Activated CD8-positive, alpha-beta T cell treated with anti-CD3 and anti-CD28 coated beads for 36 hours (primary cell): ENCODE data around the gene SEMA4C. TPM values are rescaled to one million over a fixed set of nuclear protein-coding genes. Genes with fewer than 3 reads are reported as not detected.

ENCODE experiments used
- ATAC-seq: fragments of 200-7000 bp; cut with Tn5 transposase; one replicate; pipeline ENCODE4 v1.10.0; 2021; ENCODE audit warnings: mild to moderate bottlenecking, moderate library complexity
- CTCF ChIA-PET: fragments of 350-600 bp; sonication (Branson Sonifier 250); formaldehyde crosslinking; loops from one replicate; lab custom pipeline; 2021; ENCODE audit warnings: antibody characterized with exemption; lab: Charles Lee
- POLR2A ChIA-PET: fragments of 350-600 bp; sonication (Branson Sonifier 250); formaldehyde crosslinking; loops from one replicate; lab custom pipeline; 2021; ENCODE audit warnings: antibody characterized with exemption; lab: Charles Lee
- DNase-seq: peaks from one replicate; pipeline ENCODE4 v3.0.0-alpha.2; 2020
- H3K27ac Mint-ChIP-seq: one replicate; pipeline ENCODE4 v1.8.0; 2021; ENCODE audit warnings: mild to moderate bottlenecking, mixed read lengths
- H3K27me3 Mint-ChIP-seq: one replicate; pipeline ENCODE4 v1.8.0; 2021; ENCODE audit warnings: mixed read lengths
- H3K36me3 Mint-ChIP-seq: one replicate; pipeline ENCODE4 v1.8.0; 2021; ENCODE audit warnings: low read depth, mixed read lengths
- H3K4me1 Mint-ChIP-seq: one replicate; pipeline ENCODE4 v1.8.0; 2021; ENCODE audit warnings: low read depth, mixed read lengths
- H3K4me3 Mint-ChIP-seq: one replicate; pipeline ENCODE4 v1.8.0; 2021; ENCODE audit warnings: mild to moderate bottlenecking, moderate library complexity, mixed read lengths
- H3K9me3 Mint-ChIP-seq: one replicate; pipeline ENCODE4 v1.8.0; 2021; ENCODE audit warnings: mixed read lengths
- CTCF ChIP-seq: fragments of 200-600 bp; IDR thresholded peaks from one replicate; pipeline ENCODE4 v1.8.0; 2022; ENCODE audit warnings: antibody characterized with exemption, mild to moderate bottlenecking
- intact Hi-C: fragments of 100-400 bp; cut with micrococcal nuclease; formaldehyde crosslinking; loops from one replicate; pipeline ENCODE4 v1.10.0; 2022
- total RNA-seq, 2 experiments: library from RNA; stranded (reverse); gene quantifications; one replicate each; pipeline ENCODE4 v1.2.3, GENCODE V29; 2021

The SEMA4C gene
- total RNA-seq, 2 experiments from 2014 or later: 10.4 to 12.4 TPM

- Mint-ChIP-seq H3K36me3 (peaks cover 25% of the 10 kb centered on the region), H3K4me1 (peaks cover 29% of the 10 kb centered on the region), H3K27me3 (no peaks in the 10 kb centered on the region), H3K27ac (peak overlapping the region; percentile 78), H3K4me3 (peak overlapping the region; percentile 84), H3K9me3 (no peaks in the 10 kb centered on the region)
- ATAC-seq: no peak
- ChIA-PET CTCF (interaction anchor here (0.6 to 7.0 kb wide), 43 partner anchors 9 to 255 kb away, joined by 3 to 147 read pairs (median 7); partner anchors contain the start of genes ANKRD23, ANKRD36, CNNM3 and CNNM4), POLR2A (interaction anchor here (0.7 to 3.7 kb wide), 27 partner anchors 8 to 239 kb away, joined by 3 to 30 read pairs (median 4); partner anchors contain the start of genes ANKRD23, CNNM3, CNNM4 and SEMA4C)
- no peak for TF ChIP-seq CTCF
- peak; percentile 59 for DNase-seq
- intact Hi-C loops: no loop called here
These were observed 12.9 kb downstream of the SEMA4C start for GRCh38 chr2:96856776-96857666.

- Mint-ChIP-seq H3K4me3 (no peak overlapping the region), H3K9me3 (no peaks in the 10 kb centered on the region), H3K27me3 (no peaks in the 10 kb centered on the region), H3K4me1 (peaks cover 16% of the 10 kb centered on the region), H3K36me3 (peaks cover 25% of the 10 kb centered on the region), H3K27ac (no peak overlapping the region)
- no peak for DNase-seq
- ChIA-PET POLR2A (interaction anchor here (0.6 to 0.9 kb wide), 2 partner anchors 10 to 301 kb away, joined by 3 read pairs; partner anchors contain the start of gene ANKRD23), CTCF (interaction anchor here (1.4 to 2.5 kb wide), 2 partner anchors 10 to 98 kb away, joined by 3 to 22 read pairs; partner anchors contain the start of gene ANKRD23)
- no peak for TF ChIP-seq CTCF
- no peak for ATAC-seq
- intact Hi-C loops: no loop called here
These were observed 16.6 kb downstream of the SEMA4C start for GRCh38 chr2:96853321-96853720.

- H3K9me3 Mint-ChIP-seq: no peaks in the 10 kb centered on the region
- ChIA-PET CTCF (interaction anchor here (1.4 to 2.5 kb wide), 2 partner anchors 9 to 98 kb away, joined by 3 to 22 read pairs; partner anchors contain the start of gene ANKRD23), POLR2A (interaction anchor here (0.9 kb wide), 1 partner anchor 9 kb away, joined by 3 read pairs; the partner anchor contains the start of gene ANKRD23)
- H3K27me3 Mint-ChIP-seq: no peaks in the 10 kb centered on the region
- H3K4me3 Mint-ChIP-seq: no peak overlapping the region
- H3K4me1 Mint-ChIP-seq: peaks cover 16% of the 10 kb centered on the region
- ATAC-seq (no peak), DNase-seq (no peak)
- no peak for TF ChIP-seq CTCF
- H3K27ac Mint-ChIP-seq: no peak overlapping the region
- intact Hi-C loops: no loop called here
- H3K36me3 Mint-ChIP-seq: peaks cover 25% of the 10 kb centered on the region
These were observed 17.2 kb downstream of the SEMA4C start for GRCh38 chr2:96852667-96853066.

- TF ChIP-seq CTCF: no peak
- H3K36me3 Mint-ChIP-seq: peaks cover 17% of the 10 kb centered on the region
- no peak overlapping the region for H3K4me3 Mint-ChIP-seq
- no peak overlapping the region for H3K27ac Mint-ChIP-seq
- H3K4me1 Mint-ChIP-seq: no peaks in the 10 kb centered on the region
- intact Hi-C loops: no loop called here
- no peaks in the 10 kb centered on the region for H3K9me3 Mint-ChIP-seq
- no peaks in the 10 kb centered on the region for H3K27me3 Mint-ChIP-seq
- DNase-seq: no peak
- ATAC-seq: no peak
- CTCF ChIA-PET: interaction anchor here (1.3 to 4.3 kb wide), 3 partner anchors 10 to 103 kb away, joined by 3 to 18 read pairs (median 5); partner anchors contain the start of gene ANKRD39
- POLR2A ChIA-PET: interaction anchor here (0.9 to 1.3 kb wide), 2 partner anchors 9 to 115 kb away, joined by 3 to 4 read pairs; partner anchors contain the start of gene ANKRD39
These were observed 21.6 kb downstream of the SEMA4C start for GRCh38 chr2:96848264-96848663.
